Stimulated activated CD4-positive, alpha-beta T cell treated with anti-CD3 and anti-CD28 coated beads, Interleukin-12 subunit alpha, Interleukin-12 subunit beta, amount 100 ng/mL, for 4 hours (primary cell): ENCODE data around the gene GPS1.

Source experiments
- DNase-seq: peaks from one replicate; pipeline ENCODE4 v3.0.0-alpha.2; 2020

GPS1 gene

GRCh38 chr17:82080789-82081464 is 29.2 kb downstream of the GPS1 start:
- DNase-seq = no peak

DNA sequence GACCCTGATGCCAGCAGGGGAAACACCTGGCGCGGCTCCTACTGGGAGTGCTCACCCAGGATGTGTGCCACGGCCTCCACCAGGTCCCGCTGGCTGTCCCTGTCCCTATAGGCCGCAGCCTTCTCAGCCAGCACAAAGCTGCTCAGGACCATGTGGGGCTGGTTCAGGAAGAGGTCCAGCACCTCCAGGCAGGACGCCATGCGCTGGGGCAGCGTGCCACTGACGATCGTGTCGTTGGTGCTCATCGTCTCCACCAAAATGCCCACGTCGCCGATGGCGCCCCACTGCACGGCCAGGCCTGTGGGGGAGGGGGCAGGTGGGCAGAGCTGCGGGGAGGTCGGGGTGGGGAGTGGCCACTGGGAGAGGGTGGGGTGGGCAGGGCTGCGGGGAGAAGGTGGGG is 29.8 kb downstream of the GPS1 start:
- DNase-seq = no peak

GRCh38 chr17:82081966-82082365 is 30.3 kb downstream of the GPS1 start:
- no peak for DNase-seq

- DNase-seq = no peak
These were observed 30.8 kb downstream of the GPS1 start for GRCh38 chr17:82082456-82082855.

- DNase-seq = no peak
These were observed 31.3 kb downstream of the GPS1 start for GRCh38 chr17:82083009-82083408.

DNA sequence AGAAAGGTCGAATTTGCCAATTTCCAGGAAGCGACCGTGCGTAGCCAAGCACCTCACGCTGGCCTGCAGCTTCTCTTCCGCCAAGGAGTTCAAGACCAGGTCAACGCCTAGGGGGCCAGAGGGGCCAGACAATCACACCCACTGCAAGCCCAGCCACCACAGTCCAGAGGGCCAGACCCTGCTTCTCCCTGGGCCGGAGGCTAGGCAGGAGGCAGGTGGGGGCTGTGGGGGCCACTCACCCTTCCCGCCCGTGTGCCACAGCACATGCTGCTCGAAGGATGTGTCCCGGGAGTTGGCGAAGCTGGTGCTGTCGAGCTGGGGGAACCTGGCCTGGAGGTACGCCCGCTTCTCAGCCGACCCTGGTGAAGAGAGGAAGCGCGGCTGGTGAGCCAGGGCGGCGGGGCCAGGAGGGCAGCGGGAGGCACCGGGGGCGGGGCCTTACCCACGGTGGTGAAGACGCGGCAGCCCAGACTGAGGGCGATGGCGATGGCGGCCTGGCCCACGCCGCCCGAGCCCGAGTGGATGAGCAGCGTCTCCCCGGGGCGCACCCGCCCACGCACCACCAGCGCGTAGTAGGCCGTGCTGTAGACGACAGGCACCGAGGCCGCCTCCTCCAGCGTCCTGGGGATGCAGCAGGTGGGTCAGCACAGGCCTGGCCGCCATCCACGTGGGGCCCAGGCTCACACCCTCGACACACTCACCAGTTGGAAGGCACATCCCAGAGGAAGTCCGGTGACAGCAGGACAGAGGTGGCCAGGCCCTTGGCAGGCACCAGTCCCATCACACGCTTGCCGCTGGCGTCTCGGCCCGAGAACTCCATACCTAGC is 32.0 kb downstream of the GPS1 start:
- no peak for DNase-seq

GRCh38 chr17:82084373-82085030 is 32.8 kb downstream of the GPS1 start:
- DNase-seq = no peak

GRCh38 chr17:82085031-82085861 is 33.5 kb downstream of the GPS1 start:
- DNase-seq = no peak

- no peak for DNase-seq
These were observed 34.5 kb downstream of the GPS1 start for GRCh38 chr17:82085931-82086764.

GRCh38 chr17:82086941-82087906 is 35.5 kb downstream of the GPS1 start:
- DNase-seq = no peak

DNA sequence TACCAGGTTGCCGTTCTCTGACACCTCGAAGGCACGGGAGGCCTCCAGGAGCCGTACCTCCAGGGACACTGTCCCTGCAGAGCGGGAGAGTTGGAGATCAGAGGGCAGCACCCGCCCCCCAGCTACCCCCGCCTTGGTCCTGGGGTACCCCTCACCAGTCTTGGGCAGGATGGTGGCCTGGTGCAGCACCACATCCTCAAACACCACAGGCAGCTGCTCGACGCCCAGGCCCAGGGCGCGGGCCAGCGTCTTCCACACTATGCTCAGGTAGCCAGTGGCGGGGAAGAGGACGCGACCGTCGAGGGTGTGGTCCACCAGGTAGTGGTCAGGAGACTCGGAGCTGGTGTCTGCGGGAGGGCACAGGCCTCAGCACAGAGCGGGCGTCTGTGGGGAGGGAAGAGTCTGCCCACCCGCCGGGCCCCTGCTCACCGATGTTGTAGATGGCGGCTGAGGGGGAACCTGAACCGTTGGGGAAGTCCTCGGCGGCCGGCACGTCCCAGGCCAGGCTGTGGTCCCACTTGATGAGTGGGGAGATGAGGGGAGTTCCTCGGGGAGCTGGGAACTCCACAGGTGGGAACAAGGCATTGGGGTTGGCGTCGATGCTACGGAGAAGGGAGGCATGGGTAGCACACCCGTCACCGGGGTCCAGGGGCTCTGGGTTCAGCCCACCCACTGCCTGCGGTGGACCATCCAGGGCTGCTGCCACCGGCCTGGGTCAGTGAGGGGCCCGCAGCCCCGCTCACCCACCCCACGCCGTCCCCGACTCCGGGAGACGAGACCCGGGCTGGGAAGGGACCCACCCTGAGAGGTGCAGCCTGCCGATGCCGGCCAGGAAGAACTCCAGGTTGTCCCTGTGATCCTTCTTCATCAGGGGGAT is 36.5 kb downstream of the GPS1 start:
- DNase-seq = no peak

- DNase-seq = no peak
These were observed 37.4 kb downstream of the GPS1 start for GRCh38 chr17:82088838-82089722.

DNA sequence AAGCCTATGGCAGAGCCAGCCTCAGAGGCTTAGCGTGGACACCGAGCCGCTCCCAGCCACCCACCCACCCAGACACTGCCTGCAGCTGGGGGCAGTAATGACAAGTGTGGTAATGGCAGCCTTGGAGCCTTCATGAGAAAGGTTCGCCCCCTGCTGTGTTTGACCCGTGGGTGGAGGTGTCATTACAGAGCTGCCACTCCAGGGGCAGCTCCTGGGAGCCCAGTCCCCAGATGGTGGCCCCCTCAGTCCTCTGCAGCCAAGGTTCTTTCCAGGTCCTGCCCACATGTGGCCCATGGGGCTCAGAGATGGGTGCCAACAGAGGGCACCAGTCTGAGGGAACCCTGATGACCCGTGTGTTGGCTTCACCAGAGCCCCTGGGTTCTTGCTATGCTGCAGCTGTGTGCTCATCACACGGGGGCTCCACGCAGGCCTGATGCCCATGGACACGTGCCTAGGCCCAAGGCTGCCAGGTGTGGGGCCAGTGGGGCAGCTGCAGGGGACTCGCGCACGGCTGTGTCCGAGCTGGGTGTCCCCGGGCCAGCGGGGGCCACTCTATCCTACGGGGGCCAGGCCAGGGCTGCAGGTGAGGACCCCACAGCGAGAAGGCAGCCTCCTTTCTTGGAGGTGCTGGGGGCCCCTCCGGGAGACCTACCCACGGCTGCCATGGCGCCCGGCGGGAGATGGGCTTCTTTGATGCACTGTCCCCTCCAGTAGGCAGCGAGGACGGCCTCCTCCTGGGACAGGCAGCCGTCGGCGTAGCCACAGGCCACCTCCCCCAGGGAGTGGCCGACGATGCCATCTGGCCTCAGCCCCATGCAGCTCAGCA is 38.2 kb downstream of the GPS1 start:
- DNase-seq = no peak

- no peak for DNase-seq
These were observed 39.0 kb downstream of the GPS1 start for GRCh38 chr17:82090549-82091263.

DNA sequence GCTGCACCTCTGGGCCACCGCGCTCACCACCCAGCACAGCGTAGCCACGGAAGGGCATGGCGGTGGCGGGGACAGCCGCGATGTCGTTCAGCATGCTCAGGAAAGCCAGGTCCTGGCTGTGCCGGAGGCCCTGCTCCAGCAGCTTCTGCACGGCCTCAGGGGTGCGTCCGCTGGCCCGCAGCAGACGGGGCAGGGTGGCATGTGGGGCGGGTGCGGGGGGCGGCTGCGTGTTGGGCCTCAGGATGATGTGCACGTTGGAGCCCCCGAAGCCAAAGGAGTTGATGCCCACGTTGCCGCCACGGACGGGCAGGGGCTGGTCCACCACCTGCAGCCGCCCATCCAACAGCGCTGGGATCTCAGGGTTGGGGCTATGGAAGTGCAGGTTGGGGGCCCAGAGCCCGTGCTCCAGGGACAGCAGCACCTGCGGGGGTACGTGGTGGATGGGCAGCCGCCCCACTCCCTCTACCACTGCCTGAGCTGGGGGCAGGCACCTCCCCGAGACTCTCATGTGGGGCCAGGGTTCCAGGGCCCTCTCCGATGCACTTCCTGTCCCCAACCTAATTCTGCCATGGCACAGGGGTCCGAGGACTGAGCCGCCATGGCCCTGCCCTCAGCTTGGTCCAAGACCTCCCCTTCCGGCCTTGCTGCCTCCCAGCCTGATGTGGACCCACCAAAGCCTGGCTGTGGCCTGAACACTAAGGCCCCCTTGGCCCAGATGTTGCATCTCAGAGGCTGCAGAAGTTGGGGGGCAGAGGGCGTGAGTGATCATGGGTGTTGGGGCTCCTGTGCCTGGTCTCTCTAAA is 39.8 kb downstream of the GPS1 start:
- no peak for DNase-seq

- no peak for DNase-seq
These were observed 40.4 kb downstream of the GPS1 start for GRCh38 chr17:82092094-82092586.
